Measurements from ENCODE around the gene KRTAP12-3.

The KRTAP12-3 gene

DNA sequence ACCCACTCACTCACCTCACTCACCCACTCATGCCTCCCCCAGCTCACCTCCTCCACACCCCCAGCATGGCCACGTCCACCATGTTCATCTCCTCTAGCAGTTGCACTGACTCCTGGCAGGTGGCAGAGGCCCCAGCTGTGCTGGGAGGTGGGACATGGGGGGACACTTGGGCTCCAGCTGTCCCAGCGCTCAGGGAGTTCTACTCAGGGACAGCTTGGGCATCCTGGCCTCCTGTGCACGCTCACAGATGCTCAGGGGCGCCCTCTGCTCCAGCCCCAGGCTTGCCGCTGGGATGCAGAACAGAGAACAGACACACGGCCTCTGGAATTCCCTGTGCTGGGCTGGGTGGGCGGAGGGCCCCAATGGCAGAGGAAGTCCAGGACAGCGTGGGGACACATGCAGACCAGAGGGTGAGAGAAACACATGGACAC, 40.6 kb upstream of the KRTAP12-3 start:
- no peaks in the 10 kb centered on the region for H3K9me2 ChIP-seq (ENCODE audit: low read depth, low read length)
- H3K36me3 ChIP-seq (ENCODE audit: insufficient read depth, low read length): no peaks in the 10 kb centered on the region
- no peaks in the 10 kb centered on the region for H3F3A ChIP-seq (ENCODE audit: insufficient read depth, low read length)
- no peaks in the 10 kb centered on the region for H3K79me2 ChIP-seq (ENCODE audit: insufficient read depth, low read length)
- H3K9ac ChIP-seq (ENCODE audit: low read length): no peak overlapping the region
- H2AFZ ChIP-seq (ENCODE audit: low read length): no peak overlapping the region
- no peaks in the 10 kb centered on the region for H4K20me1 ChIP-seq (ENCODE audit: insufficient read depth, low read length)
- H3K4me1 ChIP-seq (ENCODE audit: insufficient read depth, low read length, severe bottlenecking): peaks cover 6% of the 10 kb centered on the region
- H3K4me3 ChIP-seq (ENCODE audit: low read depth, low read length, poor library complexity, severe bottlenecking): no peak overlapping the region
- no peaks in the 10 kb centered on the region; the same call in 1 of the 2 replicates for H3K27me3 ChIP-seq (ENCODE audit: insufficient read depth, low read length)
- H3K9me3 ChIP-seq (ENCODE audit: low read length): 0 out of 2 replicates have a peak, but pooled peaks cover 5% of the 10 kb centered on the region
- H3K27ac ChIP-seq (ENCODE audit: low read depth, low read length, poor library complexity, severe bottlenecking): no peak overlapping the region
- TF ChIP-seq EZH2 (IDR thresholded peaks at IDR 0.05; ENCODE audit: borderline replicate concordance, low read length): no peak
- TF ChIP-seq, protein P1, sequence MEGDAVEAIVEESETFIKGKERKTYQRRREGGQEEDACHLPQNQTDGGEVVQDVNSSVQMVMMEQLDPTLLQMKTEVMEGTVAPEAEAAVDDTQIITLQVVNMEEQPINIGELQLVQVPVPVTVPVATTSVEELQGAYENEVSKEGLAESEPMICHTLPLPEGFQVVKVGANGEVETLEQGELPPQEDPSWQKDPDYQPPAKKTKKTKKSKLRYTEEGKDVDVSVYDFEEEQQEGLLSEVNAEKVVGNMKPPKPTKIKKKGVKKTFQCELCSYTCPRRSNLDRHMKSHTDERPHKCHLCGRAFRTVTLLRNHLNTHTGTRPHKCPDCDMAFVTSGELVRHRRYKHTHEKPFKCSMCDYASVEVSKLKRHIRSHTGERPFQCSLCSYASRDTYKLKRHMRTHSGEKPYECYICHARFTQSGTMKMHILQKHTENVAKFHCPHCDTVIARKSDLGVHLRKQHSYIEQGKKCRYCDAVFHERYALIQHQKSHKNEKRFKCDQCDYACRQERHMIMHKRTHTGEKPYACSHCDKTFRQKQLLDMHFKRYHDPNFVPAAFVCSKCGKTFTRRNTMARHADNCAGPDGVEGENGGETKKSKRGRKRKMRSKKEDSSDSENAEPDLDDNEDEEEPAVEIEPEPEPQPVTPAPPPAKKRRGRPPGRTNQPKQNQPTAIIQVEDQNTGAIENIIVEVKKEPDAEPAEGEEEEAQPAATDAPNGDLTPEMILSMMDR (IDR thresholded peaks at IDR 0.05; ENCODE audit: low read length): no peak
- no peak overlapping the region for H3K4me2 ChIP-seq (ENCODE audit: low read length)

DNA sequence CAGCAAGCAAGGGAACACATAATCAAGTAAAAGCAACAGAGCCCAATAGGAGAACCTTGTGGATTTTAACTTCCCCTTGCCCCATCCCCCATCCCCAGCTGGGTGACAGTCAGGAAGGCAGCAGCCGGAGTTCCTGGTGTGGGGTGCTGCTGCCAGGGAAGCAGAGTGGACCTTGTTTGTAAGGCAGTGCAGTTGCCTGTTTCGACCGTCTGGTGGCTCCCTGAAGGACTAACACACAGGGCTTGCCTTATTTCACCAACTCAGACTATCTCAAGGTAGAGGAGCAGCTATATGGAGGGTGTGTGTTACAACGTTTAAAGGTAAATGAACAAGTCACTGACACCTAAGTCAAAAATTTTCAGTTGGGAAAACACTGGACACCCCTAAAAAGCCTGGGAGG, 39.2 kb upstream of the KRTAP12-3 start:
- H3K4me3 ChIP-seq (ENCODE audit: low read depth, low read length, poor library complexity, severe bottlenecking): no peak overlapping the region
- no peaks in the 10 kb centered on the region for H3K9me2 ChIP-seq (ENCODE audit: low read depth, low read length)
- no peaks in the 10 kb centered on the region; the same call in 1 of the 2 replicates for H3K27me3 ChIP-seq (ENCODE audit: insufficient read depth, low read length)
- H3K9ac ChIP-seq (ENCODE audit: low read length): no peak overlapping the region
- no peak overlapping the region for H3K27ac ChIP-seq (ENCODE audit: low read depth, low read length, poor library complexity, severe bottlenecking)
- H3K36me3 ChIP-seq (ENCODE audit: insufficient read depth, low read length): no peaks in the 10 kb centered on the region
- H2AFZ ChIP-seq (ENCODE audit: low read length): no peak overlapping the region
- H3K4me1 ChIP-seq (ENCODE audit: insufficient read depth, low read length, severe bottlenecking): peaks cover 6% of the 10 kb centered on the region
- TF ChIP-seq, protein P1 (IDR thresholded peaks at IDR 0.05; ENCODE audit: low read length): peak; percentile 32; the same call in 1 of the 2 replicates
- no peak for TF ChIP-seq EZH2 (IDR thresholded peaks at IDR 0.05; ENCODE audit: borderline replicate concordance, low read length)
- no peak overlapping the region for H3K4me2 ChIP-seq (ENCODE audit: low read length)
- H3F3A ChIP-seq (ENCODE audit: insufficient read depth, low read length): no peaks in the 10 kb centered on the region
- H3K9me3 ChIP-seq (ENCODE audit: low read length): peaks cover 7% of the 10 kb centered on the region; the same call in 1 of the 2 replicates
- H3K79me2 ChIP-seq (ENCODE audit: insufficient read depth, low read length): no peaks in the 10 kb centered on the region
- H4K20me1 ChIP-seq (ENCODE audit: insufficient read depth, low read length): no peaks in the 10 kb centered on the region

DNA sequence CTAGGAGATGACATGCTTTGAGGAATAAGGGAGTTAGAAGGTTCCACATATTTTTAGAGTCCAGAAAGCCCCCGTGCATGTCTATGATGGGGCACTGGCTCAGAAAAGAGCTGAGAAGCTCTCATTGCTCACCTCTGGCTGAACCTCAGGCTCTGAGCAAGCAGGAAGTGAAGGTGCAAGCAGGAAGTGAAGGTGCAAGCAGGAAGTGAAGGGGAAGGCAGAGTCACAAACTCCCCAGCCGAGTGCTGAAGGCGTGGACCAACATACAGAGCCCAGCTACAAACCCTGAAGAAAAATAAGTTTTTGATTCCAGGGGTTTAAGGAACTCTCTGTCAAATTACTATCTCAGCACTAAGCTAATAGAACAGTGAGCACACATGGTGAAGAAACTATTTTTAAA, 38.8 kb upstream of the KRTAP12-3 start:
- Histone ChIP-seq H3K79me2 (ENCODE audit: insufficient read depth, low read length) (no peaks in the 10 kb centered on the region), H3K27me3 (ENCODE audit: insufficient read depth, low read length) (no peaks in the 10 kb centered on the region; the same call in 1 of the 2 replicates), H3K27ac (ENCODE audit: low read depth, low read length, poor library complexity, severe bottlenecking) (no peak overlapping the region), H4K20me1 (ENCODE audit: insufficient read depth, low read length) (no peaks in the 10 kb centered on the region), H3K4me1 (ENCODE audit: insufficient read depth, low read length, severe bottlenecking) (peaks cover 6% of the 10 kb centered on the region), H3K9ac (ENCODE audit: low read length) (no peak overlapping the region), H3F3A (ENCODE audit: insufficient read depth, low read length) (no peaks in the 10 kb centered on the region), H2AFZ (ENCODE audit: low read length) (0 out of 2 replicates have a peak overlapping the region, but pooled peaks have one; percentile 5), H3K36me3 (ENCODE audit: insufficient read depth, low read length) (no peaks in the 10 kb centered on the region), H3K4me3 (ENCODE audit: low read depth, low read length, poor library complexity, severe bottlenecking) (no peak overlapping the region), H3K9me2 (ENCODE audit: low read depth, low read length) (no peaks in the 10 kb centered on the region), H3K9me3 (ENCODE audit: low read length) (peaks cover 9% of the 10 kb centered on the region), H3K4me2 (ENCODE audit: low read length) (no peak overlapping the region; the same call in 1 of the 2 replicates)
- TF ChIP-seq, protein P1 (IDR thresholded peaks at IDR 0.05; ENCODE audit: low read length): no peak
- TF ChIP-seq EZH2 (IDR thresholded peaks at IDR 0.05; ENCODE audit: borderline replicate concordance, low read length): no peak
